ENCODE measurements around the gene BYSL. TPM values are rescaled to one million over a fixed set of nuclear protein-coding genes. Genes with fewer than 3 reads are reported as not detected.

The BYSL gene
- total RNA-seq, 1 experiment from 2014 or later: 50.8 TPM

GRCh38 chr6:41900861-41901260, 20.4 kb upstream of the BYSL start:
- H3K9me3 Mint-ChIP-seq: no peaks in the 10 kb centered on the region
- CTCF ChIA-PET: interaction anchor here (1.3 kb wide), 1 partner anchor 20 kb away, joined by 5 read pairs; the partner anchor contains the start of genes BYSL and MED20
- no peak overlapping the region for H3K27ac Mint-ChIP-seq
- no peak for ATAC-seq
- POLR2A ChIA-PET: no interaction called here
- DNase-seq (ENCODE audit: low spot score): no peak
- no peaks in the 10 kb centered on the region for H3K27me3 Mint-ChIP-seq (ENCODE audit: low read depth)
- peaks cover 17% of the 10 kb centered on the region for H3K4me1 Mint-ChIP-seq
- H3K36me3 Mint-ChIP-seq: 0 out of 2 replicates have a peak, but pooled peaks cover 8% of the 10 kb centered on the region
- TF ChIP-seq RORB (CRISPR knock-in tag; IDR thresholded peaks at IDR 0.05) (no peak), PRRX2 (CRISPR knock-in tag; IDR thresholded peaks at IDR 0.05) (no peak), MLX (CRISPR knock-in tag; IDR thresholded peaks at IDR 0.05) (no peak), EMX1 (CRISPR knock-in tag; IDR thresholded peaks at IDR 0.05) (no peak), HMGA2 (CRISPR knock-in tag; IDR thresholded peaks at IDR 0.05) (no peak), NFATC4 (CRISPR knock-in tag; IDR thresholded peaks at IDR 0.05) (no peak), CBFB (CRISPR knock-in tag; IDR thresholded peaks at IDR 0.05; ENCODE audit: low read depth) (no peak), ZNF121 (CRISPR knock-in tag; IDR thresholded peaks at IDR 0.05) (no peak), ATF6 (CRISPR knock-in tag; IDR thresholded peaks at IDR 0.05) (no peak), ZNF138 (CRISPR knock-in tag; conservative IDR thresholded peaks at IDR 0.05) (no peak), ZNF532 (CRISPR knock-in tag; IDR thresholded peaks at IDR 0.05; ENCODE audit: borderline replicate concordance) (no peak)
- no peak overlapping the region for H3K4me3 Mint-ChIP-seq

GRCh38 chr6:41901882-41902519, 19.3 kb upstream of the BYSL start:
- H3K36me3 Mint-ChIP-seq: peaks cover 18% of the 10 kb centered on the region
- peak; percentile 56; the same call in 1 of the 2 replicates for ATAC-seq
- no peak overlapping the region for H3K4me3 Mint-ChIP-seq
- no peaks in the 10 kb centered on the region for H3K9me3 Mint-ChIP-seq
- no peaks in the 10 kb centered on the region for H3K27me3 Mint-ChIP-seq (ENCODE audit: low read depth)
- H3K4me1 Mint-ChIP-seq: peaks cover 6% of the 10 kb centered on the region; the same call in 1 of the 2 replicates
- ChIA-PET POLR2A (no interaction called here), CTCF (interaction anchor here (0.6 to 1.0 kb wide), 2 partner anchors 19 to 45 kb away, joined by 3 read pairs; partner anchors contain the start of genes BYSL and MED20)
- TF ChIP-seq ZBTB21 (CRISPR knock-in tag; IDR thresholded peaks at IDR 0.05; ENCODE audit: borderline replicate concordance) (no peak), ATF1 (CRISPR knock-in tag; IDR thresholded peaks at IDR 0.05) (no peak), FOXK1 (CRISPR knock-in tag; IDR thresholded peaks at IDR 0.05) (no peak), IRF2 (CRISPR knock-in tag; IDR thresholded peaks at IDR 0.05; ENCODE audit: borderline replicate concordance, low read depth) (no peak), NR3C1 (CRISPR knock-in tag; conservative IDR thresholded peaks at IDR 0.05; ENCODE audit: low read depth) (no peak), HMGXB4 (CRISPR knock-in tag; IDR thresholded peaks at IDR 0.05) (no peak), CREM (CRISPR knock-in tag; IDR thresholded peaks at IDR 0.05) (no peak)
- no peak overlapping the region for H3K27ac Mint-ChIP-seq
- peak; percentile 46 for DNase-seq (ENCODE audit: low spot score)
